SK-N-SH (cell line): ENCODE results near the gene FXYD5. TPM values are rescaled to one million over a fixed set of nuclear protein-coding genes. Genes with fewer than 3 reads are reported as not detected.

Experiments
- CTCF ChIA-PET: fragments of 300-600, 350-600 bp; formaldehyde crosslinking; extraction: SDS; loops from one replicate; lab custom pipeline; 2021; lab: Yijun Ruan, JAX
- POLR2A ChIA-PET: fragments of 350-600 bp; sonication (Branson Sonifier 250); formaldehyde crosslinking; extraction: SDS; loops from one replicate; lab custom pipeline; 2020; ENCODE audit warnings: antibody characterized with exemption, inconsistent platforms; lab: Yijun Ruan, JAX
- DNase-seq: peaks from one replicate; pipeline ENCODE4 v3.0.0; 2012
- H2AFZ ChIP-seq: fragments of 200-600 bp; sonication (generic); 2 replicates; pipeline ENCODE4 v1.8.1; 2016; ENCODE audit warnings: antibody characterized with exemption, mild to moderate bottlenecking, low read depth
- H3F3A ChIP-seq: fragments of 200-600 bp; sonication (generic); replicated peaks from 2 replicates; pipeline ENCODE3; 2016; ENCODE audit warnings: antibody characterized with exemption, mild to moderate bottlenecking; ENCODE audit not compliant: insufficient read depth
- H3K27ac ChIP-seq, 2 experiments: fragments of 200-500 bp in 1 of 2; fragments of 200-600 bp in 1 of 2; sonication (Bioruptor generic) in 1 of 2; sonication (generic), shearing (Covaris generic) in 1 of 2; 2 replicates each; pipeline versions ENCODE4 v1.5.1 to v1.6.1; 2014 to 2016; ENCODE audit warnings: low read depth in 2 of 2, inconsistent platforms in 1 of 2, low read length in 1 of 2, mild to moderate bottlenecking in 1 of 2, mixed read lengths in 1 of 2
- H3K27me3 ChIP-seq: fragments of 200-600 bp; sonication (generic), shearing (Covaris generic); 2 replicates; pipeline ENCODE4 v1.6.1; 2016; ENCODE audit warnings: mixed run types; ENCODE audit not compliant: insufficient read depth
- H3K36me3 ChIP-seq, 2 experiments: fragments of 200-500 bp in 1 of 2; fragments of 200-600 bp in 1 of 2; sonication (Bioruptor generic) in 1 of 2; sonication (generic) in 1 of 2; replicated peaks in 1 of 2; 2 replicates each; pipeline versions ENCODE3 to v1.5.1; 2014 to 2016; ENCODE audit warnings: low read length in 1 of 2, mild to moderate bottlenecking in 1 of 2; ENCODE audit not compliant: insufficient read depth in 2 of 2, control insufficient read depth in 1 of 2
- H3K4me1 ChIP-seq, 2 experiments: fragments of 200-500 bp in 1 of 2; fragments of 200-600 bp in 1 of 2; sonication (Bioruptor generic) in 1 of 2; sonication (generic), shearing (Covaris generic) in 1 of 2; 2 replicates each; pipeline versions ENCODE4 v1.5.1 to v1.6.1; 2014 to 2016; ENCODE audit warnings: low read depth in 1 of 2, low read length in 1 of 2, mixed run types in 1 of 2; ENCODE audit not compliant: insufficient read depth in 2 of 2, control insufficient read depth in 1 of 2
- H3K4me2 ChIP-seq: fragments of 200-600 bp; sonication (generic), shearing (Covaris generic); 2 replicates; pipeline ENCODE4 v1.6.1; 2017; ENCODE audit warnings: mixed run types
- H3K4me3 ChIP-seq, 2 experiments: fragments of 200-500 bp in 1 of 2; fragments of 200-600 bp in 1 of 2; sonication (Bioruptor generic) in 1 of 2; sonication (generic), shearing (Covaris generic) in 1 of 2; 2 replicates each; pipeline versions ENCODE4 v1.5.1 to v1.8.1; 2014 to 2016; ENCODE audit warnings: low read depth in 2 of 2, inconsistent platforms in 1 of 2, low read length in 1 of 2, mild to moderate bottlenecking in 1 of 2, mixed read lengths in 1 of 2, moderate library complexity in 1 of 2
- H3K79me2 ChIP-seq: fragments of 200-600 bp; sonication (generic); 2 replicates; pipeline ENCODE4 v1.8.1; 2017; ENCODE audit warnings: mild to moderate bottlenecking; ENCODE audit not compliant: insufficient read depth
- H3K9ac ChIP-seq: fragments of 200-600 bp; sonication (generic); 2 replicates; pipeline ENCODE4 v1.6.1; 2017; ENCODE audit warnings: mixed run types
- H3K9me2 ChIP-seq: fragments of 200-600 bp; sonication (generic); 2 replicates; pipeline ENCODE4 v1.6.1; 2017; ENCODE audit warnings: mixed run types
- H3K9me3 ChIP-seq: fragments of 200-600 bp; sonication (generic); 2 replicates; pipeline ENCODE4 v1.6.1; 2017; ENCODE audit warnings: mixed run types, mild to moderate bottlenecking, moderate library complexity
- H4K20me1 ChIP-seq: fragments of 200-600 bp; sonication (generic); 2 replicates; pipeline ENCODE4 v1.6.1; 2017; ENCODE audit warnings: mild to moderate bottlenecking, mixed run types; ENCODE audit not compliant: insufficient read depth
- CHD2 ChIP-seq: fragments of 150-350 bp; IDR thresholded peaks from 2 replicates; pipeline ENCODE4 v1.6.1; 2018; ENCODE audit warnings: low read length; ENCODE audit not compliant: partially characterized antibody
- ELF1 ChIP-seq: IDR thresholded peaks from 2 replicates; pipeline ENCODE4 v1.4.0; 2012
- EZH2phosphoT487 ChIP-seq: fragments of 200-600 bp; sonication (generic); IDR thresholded peaks from 2 replicates; pipeline ENCODE4 v1.6.1; 2017; ENCODE audit warnings: low read depth, mixed run types, mild to moderate bottlenecking, antibody characterized with exemption, moderate library complexity, borderline replicate concordance
- FOSL2 ChIP-seq: IDR thresholded peaks from 2 replicates; pipeline ENCODE4 v1.4.0; 2012; ENCODE audit warnings: low read depth, mild to moderate bottlenecking, moderate library complexity, borderline replicate concordance
- GABPA ChIP-seq: IDR thresholded peaks from 2 replicates; pipeline ENCODE4 v1.4.0; 2012; ENCODE audit warnings: low read depth, mild to moderate bottlenecking
- IRF3 ChIP-seq: fragments of 150-350 bp; IDR thresholded peaks from 2 replicates; pipeline ENCODE4 v1.6.1; 2016; ENCODE audit warnings: mild to moderate bottlenecking, low read depth, low read length
- MEF2A ChIP-seq: IDR thresholded peaks from 2 replicates; pipeline ENCODE4 v1.4.0; 2012; ENCODE audit warnings: low read depth, borderline replicate concordance
- MXI1 ChIP-seq: IDR thresholded peaks from 2 replicates; pipeline ENCODE4 v1.6.1; 2012; ENCODE audit warnings: mild to moderate bottlenecking, low read depth, low read length, improper control_type of control experiment
- PBX3 ChIP-seq: IDR thresholded peaks from 2 replicates; pipeline ENCODE4; 2012
- RCOR1 ChIP-seq: fragments of 150-350 bp; IDR thresholded peaks from 2 replicates; pipeline ENCODE4 v1.6.1; 2017; ENCODE audit warnings: antibody characterized with exemption, low read length
- REST ChIP-seq: IDR thresholded peaks from 2 replicates; pipeline ENCODE4 v1.6.1; 2012; ENCODE audit warnings: mild to moderate bottlenecking, low read depth, low read length, moderate library complexity
- TAF1 ChIP-seq: IDR thresholded peaks from 2 replicates; pipeline ENCODE4 v1.6.1; 2012; ENCODE audit warnings: low read depth, mild to moderate bottlenecking, low read length, moderate library complexity, borderline replicate concordance
- TCF12 ChIP-seq: IDR thresholded peaks from 2 replicates; pipeline ENCODE4 v1.4.0; 2012
- TEAD4 ChIP-seq: IDR thresholded peaks from 2 replicates; pipeline ENCODE4 v1.4.0; 2012; ENCODE audit warnings: mild to moderate bottlenecking, borderline replicate concordance; ENCODE audit not compliant: insufficient read depth
- USF1 ChIP-seq: IDR thresholded peaks from 2 replicates; pipeline ENCODE4 v1.4.0; 2012; ENCODE audit warnings: low read depth, borderline replicate concordance
- USF2 ChIP-seq: fragments of 150-350 bp; IDR thresholded peaks from 2 replicates; pipeline ENCODE4 v1.6.1; 2017; ENCODE audit warnings: antibody characterized with exemption, low read length, low read depth, borderline replicate concordance
- YY1 ChIP-seq: IDR thresholded peaks from 2 replicates; pipeline ENCODE4 v1.4.0; 2012; ENCODE audit warnings: low read depth, mild to moderate bottlenecking
- ZBTB33 ChIP-seq: IDR thresholded peaks from 2 replicates; pipeline ENCODE4 v1.4.0; 2012; ENCODE audit warnings: low read depth, borderline replicate concordance
- WGBS: methylation state at CpG from one replicate; pipeline ENCODE4 v1.1.6; 2017; ENCODE audit warnings: low lambda C conversion rate; 5-methylcytosine and 5-hydroxymethylcytosine counted together
- polyA plus RNA-seq, 3 experiments: library from polyadenylated mRNA; depleted of rRNA; stranded (reverse); fragments of >200 nt; gene quantifications; 2 replicates each; pipeline ENCODE4 v1.2.3, GENCODE V29; 2012

The FXYD5 gene
- polyA plus RNA-seq, 1 of the 3 experiments (the other 2 are of a cell fraction): 195 TPM

- H2AFZ ChIP-seq: no peak overlapping the region
- no peaks in the 10 kb centered on the region; a peak in 1 of 4 replicates for H3K4me1 ChIP-seq
- peaks cover 8 to 36% of the 10 kb centered on the region in 2 experiments for H3K36me3 ChIP-seq
- 67% methylated on average over 17 of the region's 18 CpGs for WGBS
- peaks cover 4% of the 10 kb centered on the region for H3F3A ChIP-seq
- no peak overlapping the region for H3K4me2 ChIP-seq
- H3K4me3 ChIP-seq: no peak overlapping the region
- H3K27ac ChIP-seq: no peak overlapping the region
- DNase-seq: no peak
- H3K79me2 ChIP-seq: no peaks in the 10 kb centered on the region
- H3K9me3 ChIP-seq: no peaks in the 10 kb centered on the region
- POLR2A ChIA-PET: no interaction called here
- no peak overlapping the region for H3K9ac ChIP-seq
- CTCF ChIA-PET: no interaction called here
- TF ChIP-seq MXI1: no peak
- no peak for TF ChIP-seq TCF12
- TF ChIP-seq ELF1: no peak
- no peak for TF ChIP-seq ZBTB33
- no peak for TF ChIP-seq YY1
- TF ChIP-seq IRF3: no peak
- TF ChIP-seq EZH2phosphoT487: no peak
- no peak for TF ChIP-seq RCOR1
- no peak for TF ChIP-seq GABPA
- TF ChIP-seq REST: no peak
- TF ChIP-seq PBX3: no peak
- no peak for TF ChIP-seq TAF1
- no peak for TF ChIP-seq MEF2A
- no peak for TF ChIP-seq USF2
- no peak for TF ChIP-seq FOSL2
- TF ChIP-seq CHD2: no peak
- no peak for TF ChIP-seq TEAD4
- TF ChIP-seq USF1: no peak
- TF ChIP-seq, all 33 proteins: peak for 0
- Histone ChIP-seq H3K9me2 (no peaks in the 10 kb centered on the region), H4K20me1 (no peaks in the 10 kb centered on the region), H3K27me3 (no peaks in the 10 kb centered on the region)
Measured at GRCh38 chr19:35169221-35169995, 14.9 kb downstream of the FXYD5 start.
